SK-N-MC (cell line): ENCODE data around the gene CCDC89.

ENCODE experiments used
- EZH2 ChIP-seq: fragments of 200-600 bp; sonication (generic); IDR thresholded peaks from one replicate; pipeline ENCODE4 v1.6.1; 2017; ENCODE audit warnings: antibody characterized with exemption
- POLR2AphosphoS5 ChIP-seq: IDR thresholded peaks from 2 replicates; pipeline ENCODE4 v1.6.1; 2012; ENCODE audit warnings: mild to moderate bottlenecking, low read depth, low read length, borderline replicate concordance

DNA sequence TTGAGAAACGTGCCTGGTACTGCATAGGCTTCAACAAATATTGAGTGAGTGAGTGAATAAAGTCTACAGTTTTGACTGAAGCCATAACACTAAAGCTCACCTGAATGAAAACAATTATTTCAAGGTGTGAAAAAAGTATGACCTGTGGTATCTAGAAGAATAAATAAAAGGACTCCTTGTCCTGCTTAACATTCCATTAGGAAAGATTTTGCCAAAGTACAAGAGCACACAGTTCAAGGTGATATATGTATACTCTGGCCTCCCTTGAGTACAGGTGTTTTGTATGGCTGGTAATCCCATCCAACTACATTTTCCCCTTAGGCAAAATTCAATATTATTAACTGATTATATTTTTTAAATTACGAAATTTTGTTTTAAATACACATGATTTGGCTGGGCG lies 19.3 kb downstream of the CCDC89 start:
- TF ChIP-seq POLR2AphosphoS5, result no peak
- no peak for TF ChIP-seq EZH2
